H1 (cell line): ENCODE data around the gene GNAS. TPM values are rescaled to one million over a fixed set of nuclear protein-coding genes. Genes with fewer than 3 reads are reported as not detected.

Experiments used
- ATF3 ChIP-seq: IDR thresholded peaks from 2 replicates; pipeline ENCODE4 v1.6.1; 2011; ENCODE audit warnings: low read depth, mild to moderate bottlenecking, low read length; ENCODE audit not compliant: insufficient read depth
- BACH1 ChIP-seq: IDR thresholded peaks from 2 replicates; pipeline ENCODE4 v1.6.1; 2012; ENCODE audit warnings: low read length, improper control_type of control experiment
- BRCA1 ChIP-seq: IDR thresholded peaks from 2 replicates; pipeline ENCODE4 v1.6.1; 2012; ENCODE audit warnings: low read depth, low read length, improper control_type of control experiment
- CHD2 ChIP-seq: IDR thresholded peaks from 2 replicates; pipeline ENCODE4 v1.6.1; 2012; ENCODE audit warnings: low read length, improper control_type of control experiment
- CTBP2 ChIP-seq: IDR thresholded peaks from 2 replicates; pipeline ENCODE4 v1.7.0; 2011; ENCODE audit warnings: borderline replicate concordance, mild to moderate bottlenecking, moderate library complexity, mixed read lengths, low read length; ENCODE audit not compliant: insufficient read depth, insufficient read length
- CTCF ChIP-seq, 3 experiments: IDR thresholded peaks; 1 replicate in 2 of 3; 2 replicates in 1 of 3; pipeline versions ENCODE4 v1.5.1 to v1.6.1; 2011; ENCODE audit warnings: low read length in 3 of 3, mild to moderate bottlenecking in 3 of 3, inconsistent platforms in 2 of 3, low read depth in 1 of 3, moderate library complexity in 1 of 3; ENCODE audit not compliant: insufficient read depth in 1 of 3; ENCODE audit errors: control extremely low read depth in 1 of 3
- HDAC2 ChIP-seq, 2 experiments: fragments of 300-600 bp in 1 of 2; sonication (generic) in 1 of 2; IDR thresholded peaks; 2 replicates each; pipeline ENCODE4 v1.6.1; 2011 to 2012; ENCODE audit warnings: low read depth in 2 of 2, low read length in 2 of 2, mild to moderate bottlenecking in 2 of 2, moderate library complexity in 2 of 2, borderline replicate concordance in 1 of 2, inconsistent platforms in 1 of 2
- HDAC6 ChIP-seq: IDR thresholded peaks from one replicate; pipeline ENCODE4 v1.7.1; 2012; ENCODE audit warnings: low read depth, mild to moderate bottlenecking, inconsistent platforms, low read length, moderate library complexity
- KDM1A ChIP-seq: fragments of 200-600, 300-600 bp; sonication (generic); IDR thresholded peaks from 2 replicates; pipeline ENCODE4 v1.7.1; 2016; ENCODE audit warnings: mild to moderate bottlenecking, low read length, borderline replicate concordance
- KDM4A ChIP-seq: IDR thresholded peaks from one replicate; pipeline ENCODE4 v1.7.1; 2012; ENCODE audit warnings: low read depth, mild to moderate bottlenecking, moderate library complexity, low read length, inconsistent platforms; ENCODE audit not compliant: severe bottlenecking
- MAFK ChIP-seq: IDR thresholded peaks from 2 replicates; pipeline ENCODE4 v1.6.1; 2012; ENCODE audit warnings: low read depth, mild to moderate bottlenecking, improper control_type of control experiment, low read length
- SIRT6 ChIP-seq: IDR thresholded peaks from one replicate; pipeline ENCODE4 v1.7.1; 2012; ENCODE audit warnings: low read length, inconsistent platforms
- SP4 ChIP-seq: IDR thresholded peaks from 2 replicates; pipeline ENCODE4 v1.6.1; 2012; ENCODE audit warnings: low read length, inconsistent platforms
- SRF ChIP-seq: IDR thresholded peaks from 2 replicates; pipeline ENCODE4 v1.6.1; 2011; ENCODE audit warnings: mild to moderate bottlenecking, low read depth, low read length, moderate library complexity
- ZNF274 ChIP-seq: IDR thresholded peaks from 2 replicates; pipeline ENCODE4 v1.7.0; 2012; ENCODE audit warnings: low read length, borderline replicate concordance; ENCODE audit errors: extremely low read depth
- polyA plus RNA-seq, 7 experiments: library from polyadenylated mRNA; depleted of rRNA in 3 of 7; stranded (reverse) in 5 of 7; unstranded in 2 of 7; fragments of >200 nt in 5 of 7; fragments of 200-250 nt in 2 of 7; gene quantifications; 1 replicate in 5 of 7; 2 replicates in 1 of 7; 4 replicates in 1 of 7; pipeline versions ENCODE4 v1.2.1 to v1.2.3, GENCODE V29; 2011 to 2013; ENCODE audit warnings: missing spikeins in 2 of 7, mixed read lengths in 2 of 7
- total RNA-seq: library from RNA; stranded (reverse); fragmentation: NEBNext Ultra II Directional; extraction: Animal tissue kit (Norgen Biotek cat#: 25700); gene quantifications from 2 replicates; pipeline ENCODE4 v1.2.1, GENCODE V29; 2021

GNAS gene
- total and polyA plus RNA-seq, 2 of the 8 experiments (the other 6 are each of a cell fraction or from before 2014, with no cell fraction given) = 989 to 1,613 TPM

DNA sequence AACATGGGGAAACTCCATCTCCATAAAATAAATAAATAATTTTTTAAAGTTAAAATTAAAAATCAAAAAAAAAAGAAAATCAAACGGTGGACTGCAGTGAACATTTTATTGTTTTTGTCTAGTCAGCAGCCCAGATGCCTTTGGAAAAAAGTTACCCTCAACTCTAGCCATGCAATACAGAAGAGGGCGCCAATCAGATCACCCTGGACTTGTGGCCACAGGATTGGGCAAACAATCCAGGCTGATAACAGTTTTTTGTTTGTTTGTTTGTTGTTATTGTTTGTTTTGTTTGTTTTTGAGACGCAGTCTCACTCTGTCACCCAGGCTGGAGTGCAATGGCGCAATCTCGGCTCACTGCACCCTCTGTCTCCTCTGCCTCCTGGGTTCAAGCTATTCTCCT, 98.1 kb downstream of the GNAS start (continued):
- TF ChIP-seq CTCF (IDR thresholded peaks at IDR 0.05; ENCODE audit: control extremely low read depth in 1 of 3, insufficient read depth in 1 of 3, low read depth in 1 of 3, low read length in 3 of 3) (peak in 2 of 3 experiments; percentile 13 to 21; a peak in 3 of 4 replicates), KDM4A (no peak), ATF3 (no peak), BRCA1 (no peak), ZNF274 (no peak), MAFK (peak; percentile 72), CTBP2 (no peak), SRF (no peak), HDAC6 (no peak), KDM1A (no peak), CHD2 (no peak), HDAC2 (IDR thresholded peaks at IDR 0.05; ENCODE audit: borderline replicate concordance in 1 of 2, low read depth in 2 of 2, low read length in 2 of 2) (no peak), SIRT6 (no peak), SP4 (no peak), BACH1 (no peak)
- TF ChIP-seq, all 59 proteins: peak for 3
